Activated T-helper 17 cell treated with anti-CD3 and anti-CD28 coated beads, Interleukin-2, amount 50 U/mL, for 72 hours (primary cell): Measurements from ENCODE around the gene FKBP4. TPM values are rescaled to one million over a fixed set of nuclear protein-coding genes. Genes with fewer than 3 reads are reported as not detected.
A peak's percentile ranks its signal among the peaks of the same experiment; 100 is the strongest.
"Not testable (repeated sequence)": the region's sequence is repeated elsewhere in the genome, so short reads cannot be mapped to it uniquely, and the experiment has no call there.

ENCODE experiments used
- ATAC-seq: fragments of 150-1000 bp; cut with Tn5 transposase; replicated peaks from 2 replicates; pipeline ENCODE4 v1.10.0; 2021; ENCODE audit warnings: mild to moderate bottlenecking, moderate library complexity
- H3K27ac Mint-ChIP-seq: one replicate; pipeline ENCODE4 v1.8.0; 2022; ENCODE audit warnings: mixed read lengths
- H3K27me3 Mint-ChIP-seq: one replicate; pipeline ENCODE4 v1.8.0; 2022; ENCODE audit warnings: mixed read lengths
- H3K36me3 Mint-ChIP-seq: one replicate; pipeline ENCODE4 v1.8.0; 2022; ENCODE audit warnings: low read depth, mild to moderate bottlenecking, mixed read lengths
- H3K4me1 Mint-ChIP-seq: one replicate; pipeline ENCODE4 v1.8.0; 2022; ENCODE audit warnings: mixed read lengths
- H3K4me3 Mint-ChIP-seq: one replicate; pipeline ENCODE4 v1.8.0; 2022; ENCODE audit warnings: mild to moderate bottlenecking, mixed read lengths
- H3K9me3 Mint-ChIP-seq: one replicate; pipeline ENCODE4 v1.8.0; 2022; ENCODE audit warnings: mixed read lengths
- total RNA-seq, 2 donors: library from RNA; stranded (reverse); gene quantifications; one replicate each; pipeline ENCODE4 v1.2.3, GENCODE V29; 2022

The FKBP4 gene
- total RNA-seq, 2 donors from 2014 or later = 78.9 to 166 TPM

- H3K4me3 Mint-ChIP-seq = no peak overlapping the region
These were observed 24.8 kb upstream of the FKBP4 start for GRCh38 chr12:2769866-2770533.

GRCh38 chr12:2770544-2770943 lies 24.2 kb upstream of the FKBP4 start:
- not testable (repeated sequence) for H3K4me3 Mint-ChIP-seq, H3K27me3 Mint-ChIP-seq, H3K36me3 Mint-ChIP-seq, H3K4me1 Mint-ChIP-seq, H3K9me3 Mint-ChIP-seq, ATAC-seq, H3K27ac Mint-ChIP-seq

More at GRCh38 chr12:2769866-2770533, 24.8 kb upstream of the FKBP4 start:
- Mint-ChIP-seq H3K27ac (no peak overlapping the region), H3K9me3 (no peaks in the 10 kb centered on the region), H3K36me3 (no peaks in the 10 kb centered on the region), H3K27me3 (no peaks in the 10 kb centered on the region), H3K4me1 (no peaks in the 10 kb centered on the region)
- no peak for ATAC-seq

GRCh38 chr12:2772370-2772769 lies 22.4 kb upstream of the FKBP4 start:
- no peaks in the 10 kb centered on the region for H3K4me1 Mint-ChIP-seq
- no peak for ATAC-seq
- no peaks in the 10 kb centered on the region for H3K36me3 Mint-ChIP-seq
- H3K9me3 Mint-ChIP-seq = no peaks in the 10 kb centered on the region
- H3K27ac Mint-ChIP-seq = no peak overlapping the region
- H3K27me3 Mint-ChIP-seq = no peaks in the 10 kb centered on the region
- no peak overlapping the region for H3K4me3 Mint-ChIP-seq

GRCh38 chr12:2773199-2773875 lies 21.4 kb upstream of the FKBP4 start:
- no peak overlapping the region for H3K27ac Mint-ChIP-seq
- no peaks in the 10 kb centered on the region for H3K4me1 Mint-ChIP-seq
- H3K9me3 Mint-ChIP-seq = no peaks in the 10 kb centered on the region
- H3K36me3 Mint-ChIP-seq = no peaks in the 10 kb centered on the region
- no peak for ATAC-seq
- no peak overlapping the region for H3K4me3 Mint-ChIP-seq
- no peaks in the 10 kb centered on the region for H3K27me3 Mint-ChIP-seq

- no peaks in the 10 kb centered on the region for H3K4me1 Mint-ChIP-seq
- no peak overlapping the region for H3K4me3 Mint-ChIP-seq
- no peak for ATAC-seq
- H3K9me3 Mint-ChIP-seq = no peaks in the 10 kb centered on the region
- no peaks in the 10 kb centered on the region for H3K36me3 Mint-ChIP-seq
- H3K27ac Mint-ChIP-seq = no peak overlapping the region
- H3K27me3 Mint-ChIP-seq = no peaks in the 10 kb centered on the region
These were observed 19.3 kb upstream of the FKBP4 start for GRCh38 chr12:2775431-2775830.

GRCh38 chr12:2776129-2776806 lies 18.5 kb upstream of the FKBP4 start:
- Mint-ChIP-seq H3K36me3 (no peaks in the 10 kb centered on the region), H3K27me3 (no peaks in the 10 kb centered on the region), H3K4me1 (no peaks in the 10 kb centered on the region), H3K27ac (no peak overlapping the region), H3K9me3 (no peaks in the 10 kb centered on the region), H3K4me3 (no peak overlapping the region)
- no peak for ATAC-seq

- H3K27ac Mint-ChIP-seq = no peak overlapping the region
- H3K9me3 Mint-ChIP-seq = no peaks in the 10 kb centered on the region
- no peak overlapping the region for H3K4me3 Mint-ChIP-seq
- ATAC-seq = no peak
- H3K4me1 Mint-ChIP-seq = no peaks in the 10 kb centered on the region
- H3K36me3 Mint-ChIP-seq = no peaks in the 10 kb centered on the region
- peaks cover 3% of the 10 kb centered on the region for H3K27me3 Mint-ChIP-seq
These were observed 15.5 kb upstream of the FKBP4 start for GRCh38 chr12:2779281-2779680.

- H3K4me1 Mint-ChIP-seq = no peaks in the 10 kb centered on the region
- H3K27ac Mint-ChIP-seq = no peak overlapping the region
- peak; percentile 87 for ATAC-seq
- peaks cover 3% of the 10 kb centered on the region for H3K27me3 Mint-ChIP-seq
- H3K9me3 Mint-ChIP-seq = no peaks in the 10 kb centered on the region
- H3K4me3 Mint-ChIP-seq = peak overlapping the region; percentile 61
- H3K36me3 Mint-ChIP-seq = no peaks in the 10 kb centered on the region
These were observed 10.7 kb upstream of the FKBP4 start for GRCh38 chr12:2783936-2784600.

GRCh38 chr12:2785017-2785416 lies 9.8 kb upstream of the FKBP4 start:
- ATAC-seq = no peak
- no peaks in the 10 kb centered on the region for H3K4me1 Mint-ChIP-seq
- no peaks in the 10 kb centered on the region for H3K36me3 Mint-ChIP-seq
- H3K27ac Mint-ChIP-seq = no peak overlapping the region
- no peak overlapping the region for H3K4me3 Mint-ChIP-seq
- H3K9me3 Mint-ChIP-seq = no peaks in the 10 kb centered on the region
- H3K27me3 Mint-ChIP-seq = peaks cover 3% of the 10 kb centered on the region

GRCh38 chr12:2791089-2791488 lies 3.7 kb upstream of the FKBP4 start:
- no peak for ATAC-seq
- no peaks in the 10 kb centered on the region for H3K27me3 Mint-ChIP-seq

GRCh38 chr12:2792671-2793500 lies 1.9 kb upstream of the FKBP4 start:
- no peaks in the 10 kb centered on the region for H3K27me3 Mint-ChIP-seq
- ATAC-seq = no peak
- peaks cover 21% of the 10 kb centered on the region for H3K36me3 Mint-ChIP-seq
- no peaks in the 10 kb centered on the region for H3K9me3 Mint-ChIP-seq
- no peak overlapping the region for H3K27ac Mint-ChIP-seq
- peak overlapping the region; percentile 50 for H3K4me3 Mint-ChIP-seq
- peaks cover 14% of the 10 kb centered on the region for H3K4me1 Mint-ChIP-seq

More at GRCh38 chr12:2791089-2791488, 3.7 kb upstream of the FKBP4 start:
- H3K4me3 Mint-ChIP-seq = no peak overlapping the region
- no peak overlapping the region for H3K27ac Mint-ChIP-seq
- no peaks in the 10 kb centered on the region for H3K9me3 Mint-ChIP-seq
- no peaks in the 10 kb centered on the region for H3K4me1 Mint-ChIP-seq
- H3K36me3 Mint-ChIP-seq = peaks cover 3% of the 10 kb centered on the region

GRCh38 chr12:2793561-2793960 lies 1.2 kb upstream of the FKBP4 start:
- Mint-ChIP-seq H3K4me1 (peaks cover 14% of the 10 kb centered on the region), H3K27ac (no peak overlapping the region), H3K36me3 (peaks cover 28% of the 10 kb centered on the region)

GRCh38 chr12:2794191-2794735 lies 507 bp upstream of the FKBP4 start:
- Mint-ChIP-seq H3K4me1 (peaks cover 14% of the 10 kb centered on the region), H3K27ac (no peak overlapping the region), H3K36me3 (peaks cover 35% of the 10 kb centered on the region), H3K9me3 (no peaks in the 10 kb centered on the region), H3K27me3 (no peaks in the 10 kb centered on the region), H3K4me3 (peak overlapping the region; percentile 50)
- ATAC-seq = peak; percentile 13

More at GRCh38 chr12:2793561-2793960, 1.2 kb upstream of the FKBP4 start:
- H3K27me3 Mint-ChIP-seq = no peaks in the 10 kb centered on the region
- no peak for ATAC-seq
- H3K4me3 Mint-ChIP-seq = peak overlapping the region; percentile 50
- no peaks in the 10 kb centered on the region for H3K9me3 Mint-ChIP-seq
